AG20443 (cell line): ENCODE data around the gene SLC17A1.

ENCODE experiments used
- DNase-seq: peaks from one replicate; pipeline ENCODE4 v3.0.0; 2012; ENCODE audit warnings: low spot score, mixed read lengths

SLC17A1 gene, protein sequence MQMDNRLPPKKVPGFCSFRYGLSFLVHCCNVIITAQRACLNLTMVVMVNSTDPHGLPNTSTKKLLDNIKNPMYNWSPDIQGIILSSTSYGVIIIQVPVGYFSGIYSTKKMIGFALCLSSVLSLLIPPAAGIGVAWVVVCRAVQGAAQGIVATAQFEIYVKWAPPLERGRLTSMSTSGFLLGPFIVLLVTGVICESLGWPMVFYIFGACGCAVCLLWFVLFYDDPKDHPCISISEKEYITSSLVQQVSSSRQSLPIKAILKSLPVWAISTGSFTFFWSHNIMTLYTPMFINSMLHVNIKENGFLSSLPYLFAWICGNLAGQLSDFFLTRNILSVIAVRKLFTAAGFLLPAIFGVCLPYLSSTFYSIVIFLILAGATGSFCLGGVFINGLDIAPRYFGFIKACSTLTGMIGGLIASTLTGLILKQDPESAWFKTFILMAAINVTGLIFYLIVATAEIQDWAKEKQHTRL

DNA sequence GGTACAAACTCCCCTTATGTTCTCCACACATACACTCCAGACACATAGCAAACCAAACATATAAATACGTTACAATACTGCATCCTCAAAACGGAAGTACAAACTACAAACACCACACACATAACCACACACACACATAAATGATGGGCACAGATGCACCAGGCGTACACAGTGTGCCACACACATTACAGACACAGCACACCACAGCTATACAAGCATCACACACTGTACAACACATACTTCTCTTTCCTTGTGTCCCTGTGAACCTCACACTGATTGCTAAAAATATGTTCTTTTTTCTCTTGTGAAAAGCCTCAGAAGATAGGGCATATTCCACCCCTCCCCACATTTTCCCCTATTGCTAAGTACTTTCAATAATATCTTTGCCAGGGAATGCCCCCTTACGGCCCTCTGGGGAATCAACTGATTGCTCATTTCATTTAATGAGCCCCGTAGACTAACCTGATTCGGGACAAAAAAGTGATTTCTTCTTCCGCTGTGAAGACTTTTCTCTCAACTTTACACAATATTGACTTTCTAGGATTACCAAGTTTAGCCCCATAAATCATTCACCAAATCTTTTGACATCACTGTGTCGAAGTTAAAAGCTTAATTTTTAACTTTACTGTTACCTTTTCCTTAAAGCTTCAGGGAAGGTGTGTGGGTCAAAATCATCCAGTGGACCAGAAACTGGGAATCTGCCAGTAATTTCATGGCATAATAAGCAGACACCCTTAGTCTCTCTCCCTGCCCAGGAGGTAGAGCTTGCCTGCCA lies at the start of gene SLC17A1:
Gene SLC17A1 (minus strand): TSS at position 521 of the 775 bp plus-strand sequence. CDS start 1,495 bp downstream, outside the sequence.
- no peak for DNase-seq

DNA sequence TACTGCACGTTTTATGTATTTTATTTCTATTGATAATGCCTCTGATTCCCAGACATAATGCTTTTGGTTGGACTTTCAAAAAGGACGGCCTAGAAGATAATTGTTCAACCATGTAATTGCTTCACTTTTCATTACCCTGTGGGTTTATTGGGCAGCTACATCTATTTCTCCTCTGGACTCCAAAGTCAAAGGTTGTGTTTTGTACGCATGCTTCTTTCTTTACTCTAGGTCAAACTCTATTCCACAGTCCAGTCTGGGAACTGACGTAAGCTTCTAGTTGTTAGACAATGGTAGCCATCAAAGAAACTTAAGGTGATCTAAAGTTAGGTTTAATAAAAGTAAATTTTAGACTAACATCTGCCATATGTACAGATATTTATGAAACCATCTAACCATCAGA lies 48.7 kb upstream of the SLC17A1 start:
- no peak for DNase-seq

DNA sequence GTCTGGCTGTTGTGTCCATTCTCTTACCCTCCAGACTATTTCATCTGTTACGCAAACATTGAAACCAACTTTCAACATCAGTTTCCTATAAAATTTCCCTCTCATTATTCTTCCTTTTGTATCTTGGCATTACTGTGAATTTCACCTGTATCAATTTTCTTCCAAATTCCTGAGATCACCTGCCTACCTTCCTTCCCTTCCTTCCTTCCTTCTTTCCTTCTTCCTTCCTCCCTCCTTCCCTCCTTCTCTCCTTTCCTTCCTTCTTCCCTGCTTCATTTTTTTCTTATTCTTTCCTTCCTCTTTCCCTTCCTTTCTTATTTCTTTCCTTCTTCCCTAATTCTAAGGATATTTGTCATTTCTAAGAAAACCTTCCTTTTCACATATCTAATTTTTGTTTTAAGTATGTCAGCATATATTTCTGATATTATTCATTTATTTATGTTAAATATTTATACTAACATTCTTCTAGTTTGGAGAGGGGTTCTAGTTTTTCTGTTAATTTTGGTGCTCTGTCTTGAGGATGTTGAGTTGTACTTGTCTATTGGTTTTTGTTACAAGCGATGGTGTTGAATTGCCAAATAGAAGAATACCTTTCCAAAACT lies 47.0 kb upstream of the SLC17A1 start:
- no peak for DNase-seq

DNA sequence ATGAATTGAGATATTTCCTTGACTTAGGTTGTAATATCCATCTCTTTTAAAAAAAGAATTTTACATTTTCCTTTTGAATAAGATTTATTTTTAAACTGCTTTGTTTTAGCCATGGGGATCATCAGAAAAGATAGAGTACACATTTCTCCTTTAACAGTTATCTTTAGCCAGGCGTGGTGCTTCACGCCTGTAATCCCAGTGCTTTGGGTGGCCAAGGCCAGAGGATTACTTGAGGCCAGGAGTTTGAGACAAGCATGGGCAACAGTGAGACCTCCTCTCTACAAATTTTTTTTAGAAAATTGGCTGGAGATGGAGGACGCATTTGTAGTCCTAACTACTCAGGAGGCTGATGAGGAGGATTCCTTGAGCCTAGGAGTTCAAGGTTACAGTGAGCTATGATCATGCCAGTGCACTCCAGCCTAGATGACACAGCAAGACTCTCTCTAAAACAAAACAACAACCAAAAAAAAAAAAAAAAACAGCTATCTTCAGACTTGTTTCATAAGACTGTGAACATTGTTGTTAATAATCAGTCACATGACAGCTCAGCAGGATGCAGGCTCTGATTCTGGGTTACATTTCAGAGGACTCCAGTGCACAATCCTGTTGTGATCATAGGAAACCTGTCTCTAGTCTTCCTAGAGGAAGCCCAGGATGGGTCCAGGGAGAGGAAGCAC lies 44.2 kb upstream of the SLC17A1 start:
- no peak for DNase-seq

DNA sequence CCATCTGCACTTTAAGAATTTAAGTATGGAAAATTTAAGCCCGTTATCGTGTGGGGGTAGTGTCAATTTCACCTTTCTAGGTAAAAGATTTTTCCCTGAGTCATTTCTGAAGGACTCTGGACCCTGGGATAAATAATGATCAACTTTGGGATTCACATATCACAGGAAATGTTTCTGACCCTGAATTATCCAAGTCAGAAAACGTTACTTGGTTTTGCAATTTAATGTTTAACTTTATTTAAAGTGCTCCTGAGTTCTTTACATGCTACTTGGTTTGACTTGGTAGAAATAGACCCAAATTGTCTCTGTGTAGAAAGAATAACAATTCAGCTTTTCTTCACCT lies 43.7 kb upstream of the SLC17A1 start:
- DNase-seq = no peak

DNA sequence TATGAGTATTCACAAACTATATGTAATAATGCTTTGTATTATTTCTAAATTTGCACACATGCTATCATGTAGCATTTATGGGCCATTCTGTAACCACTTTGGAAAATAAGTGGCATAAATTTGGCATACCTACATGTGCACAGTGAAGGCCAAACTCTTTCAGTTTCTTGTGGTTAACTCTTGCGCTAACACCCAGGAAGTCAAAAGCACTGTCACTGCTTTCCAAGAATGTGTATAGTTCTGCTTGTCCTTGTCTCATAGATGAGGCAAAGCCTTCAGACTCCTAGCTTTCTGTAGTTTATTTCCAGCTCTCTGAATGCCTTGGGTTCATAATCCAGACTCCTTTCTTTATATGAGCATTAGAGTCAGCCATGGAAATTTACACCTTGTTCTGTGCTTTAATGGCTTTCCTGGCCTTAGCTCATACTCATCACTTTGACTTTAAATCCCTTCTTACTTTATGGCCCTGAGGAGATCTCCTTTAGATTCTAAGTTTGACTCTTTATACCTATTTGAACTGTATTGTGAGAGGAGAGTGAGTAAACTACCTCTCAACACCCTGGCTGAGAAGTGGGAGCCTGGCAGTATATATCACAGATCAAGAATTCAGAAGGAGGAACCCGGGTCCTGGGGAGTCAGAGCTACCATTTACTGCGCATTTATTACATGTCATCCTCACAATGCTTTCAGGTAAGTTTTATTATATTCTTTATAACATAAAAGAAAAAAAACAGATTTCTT lies 43.1 kb upstream of the SLC17A1 start:
- DNase-seq = no peak

DNA sequence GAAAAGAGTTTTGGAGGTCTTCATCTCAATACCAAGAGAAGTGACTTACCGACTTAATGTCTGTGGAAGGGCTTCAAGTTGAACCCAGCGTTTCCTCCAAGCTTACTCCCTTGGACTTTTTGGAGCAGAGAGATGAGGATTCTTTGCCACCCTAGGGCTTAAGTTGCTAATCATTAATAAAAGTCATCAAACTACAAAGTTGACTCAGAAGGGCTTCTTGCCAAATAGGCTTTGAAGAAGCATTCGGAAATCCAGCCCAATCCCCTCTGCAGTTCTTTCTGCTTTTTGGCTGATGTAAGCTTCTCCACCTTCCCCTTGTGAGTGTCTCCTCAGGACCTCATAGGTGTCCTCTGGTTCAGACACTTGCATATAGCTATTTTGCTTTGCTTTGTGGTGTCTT lies 42.3 kb upstream of the SLC17A1 start, which contains the start of gene SLC17A3:
Gene SLC17A3 (minus strand): TSS at position 126 of the 400 bp plus-strand sequence. CDS start 5,856 bp downstream, outside the sequence.
- DNase-seq = no peak

DNA sequence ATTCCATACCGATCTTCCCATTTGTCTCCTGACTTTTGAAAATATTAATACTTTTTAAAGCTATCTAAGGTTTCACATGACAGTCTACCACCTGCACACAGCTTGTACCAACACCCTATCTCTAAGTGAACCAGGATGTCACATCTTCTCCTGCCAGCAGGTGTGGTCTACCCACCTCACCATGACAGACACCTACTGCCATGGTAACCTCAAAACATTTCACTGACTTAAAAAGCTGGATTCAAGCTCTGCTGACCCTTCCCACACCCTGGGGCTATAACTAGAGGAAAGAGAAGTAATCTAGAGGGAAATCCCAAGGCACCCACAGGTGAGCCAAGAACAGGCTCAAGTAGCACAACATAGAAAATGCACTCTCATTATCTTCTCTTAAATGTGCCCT lies 41.0 kb upstream of the SLC17A1 start:
- DNase-seq = no peak

DNA sequence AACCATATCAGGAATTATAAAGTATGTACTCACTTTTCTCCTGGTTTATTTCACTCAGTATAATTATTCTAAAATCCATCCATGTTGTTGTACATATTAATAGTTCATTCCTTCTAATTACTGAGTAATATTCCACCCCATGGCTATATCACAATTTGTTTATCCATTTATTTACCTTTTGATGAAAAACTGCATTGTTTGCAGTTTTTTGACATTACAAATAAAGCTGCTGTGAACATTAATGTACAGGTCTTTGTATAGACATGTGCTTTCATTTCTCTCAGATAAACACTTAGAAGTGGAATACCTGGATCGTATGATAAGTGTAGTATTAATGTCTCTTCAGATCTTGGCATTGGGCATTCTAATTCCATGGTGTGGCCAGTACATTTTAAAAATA lies 38.0 kb upstream of the SLC17A1 start:
- DNase-seq = no peak

DNA sequence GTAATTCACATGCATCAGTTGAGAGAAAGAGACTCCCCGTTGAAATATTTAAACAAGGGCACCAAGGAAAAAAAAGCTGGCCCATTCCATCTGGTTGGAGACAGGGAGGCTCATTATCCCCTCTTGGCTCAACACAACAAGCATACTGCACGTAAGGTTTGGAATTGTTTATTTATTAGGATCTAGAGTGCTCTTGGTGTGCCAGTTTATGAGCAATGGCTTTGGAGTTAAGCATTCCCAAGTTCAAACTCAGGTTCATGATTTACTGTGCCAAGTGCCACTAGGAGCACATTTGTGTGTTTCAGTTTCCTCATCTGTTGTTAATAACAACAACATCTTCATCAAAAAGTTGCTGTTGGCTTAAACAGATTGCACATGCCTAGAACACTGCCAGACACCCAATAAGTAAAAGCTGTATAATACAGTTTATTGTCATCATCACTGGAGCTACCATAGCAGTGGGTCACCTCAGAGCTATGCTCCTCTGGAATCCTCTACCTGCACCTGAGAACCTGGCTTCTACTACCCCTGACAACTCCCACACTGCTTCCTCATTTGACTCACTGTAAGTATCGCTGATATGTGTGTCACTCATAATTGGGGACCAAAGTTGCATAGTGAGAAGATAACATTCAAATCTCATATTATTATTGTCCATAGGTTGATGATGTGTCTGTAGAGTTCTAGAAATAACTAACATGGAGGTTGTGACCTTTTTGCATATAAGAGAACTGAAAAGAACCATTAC lies 36.8 kb upstream of the SLC17A1 start:
- no peak for DNase-seq

DNA sequence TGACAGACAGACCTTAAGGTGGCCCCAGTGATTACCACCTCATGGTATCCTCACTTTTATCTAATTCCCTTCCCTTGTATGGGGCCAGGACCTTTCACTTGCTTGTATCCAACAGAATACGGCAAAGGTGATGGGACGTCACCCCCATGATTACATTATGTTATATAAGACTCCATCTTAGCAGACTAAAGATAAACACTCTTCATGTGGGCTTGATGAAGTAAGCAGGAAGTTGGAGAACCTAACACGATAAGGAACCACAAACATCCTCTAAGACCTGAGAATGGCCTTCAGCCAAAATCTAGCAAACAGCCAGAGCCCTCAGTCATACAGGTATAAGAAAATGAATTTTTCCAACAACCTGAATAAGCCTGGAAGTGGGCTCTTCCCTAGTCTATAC lies 34.2 kb upstream of the SLC17A1 start:
- DNase-seq = no peak

DNA sequence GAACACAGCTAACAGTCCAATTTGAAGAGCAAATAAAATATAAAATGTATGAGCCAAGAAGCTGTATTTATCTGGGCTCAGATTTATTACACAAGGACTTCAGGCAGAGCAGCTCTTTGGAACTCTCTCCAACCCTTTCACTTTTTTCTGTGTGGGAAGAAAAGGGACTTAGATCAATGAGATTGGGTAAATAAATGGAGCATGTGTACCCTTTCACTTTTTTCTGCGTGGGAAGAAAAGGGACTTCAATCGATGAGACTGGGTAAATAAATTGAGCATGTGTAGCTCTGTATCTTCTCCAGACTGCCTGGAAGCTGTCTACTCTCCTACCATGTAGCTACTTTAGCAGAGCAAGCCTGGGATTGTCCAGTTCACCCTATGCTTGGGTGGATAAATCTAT lies 31.5 kb upstream of the SLC17A1 start:
- DNase-seq = no peak

DNA sequence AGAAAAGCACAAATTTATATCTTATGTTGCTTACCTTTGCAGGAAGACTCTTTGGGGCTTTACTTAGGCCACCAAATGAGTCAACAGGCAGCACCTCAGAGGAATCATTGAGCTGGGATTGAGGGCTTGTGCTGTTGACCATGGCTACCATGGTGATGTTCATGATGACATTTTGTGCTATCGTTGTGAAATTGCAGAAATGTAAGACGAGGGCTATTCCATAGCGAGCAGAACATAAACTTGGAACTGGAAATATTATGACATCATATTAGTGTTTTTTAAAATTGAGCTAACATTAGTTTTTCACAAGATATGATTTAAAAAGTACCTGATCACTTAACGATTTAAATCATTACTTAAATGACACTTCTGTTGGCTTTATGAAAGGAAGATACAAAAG lies 30.3 kb upstream of the SLC17A1 start:
- DNase-seq = no peak

DNA sequence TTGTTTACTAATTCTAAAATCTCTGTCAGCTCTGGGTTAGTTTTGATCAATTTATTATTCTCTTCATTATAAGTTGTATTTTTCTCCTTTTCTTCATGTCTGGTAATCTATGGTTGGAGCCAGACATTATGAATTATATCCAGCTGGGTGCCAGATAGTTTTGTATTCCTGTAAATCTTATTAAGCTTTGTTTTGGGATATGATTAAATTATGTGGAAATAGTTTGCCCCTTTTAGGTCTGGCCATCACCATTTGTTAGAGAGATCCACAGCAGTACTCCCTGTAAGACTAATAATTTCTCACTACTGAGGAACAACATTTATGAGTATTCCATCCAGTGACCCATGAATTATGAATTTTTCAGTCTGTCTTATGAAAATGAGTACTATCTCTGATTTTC lies 20.9 kb upstream of the SLC17A1 start:
- DNase-seq = no peak

DNA sequence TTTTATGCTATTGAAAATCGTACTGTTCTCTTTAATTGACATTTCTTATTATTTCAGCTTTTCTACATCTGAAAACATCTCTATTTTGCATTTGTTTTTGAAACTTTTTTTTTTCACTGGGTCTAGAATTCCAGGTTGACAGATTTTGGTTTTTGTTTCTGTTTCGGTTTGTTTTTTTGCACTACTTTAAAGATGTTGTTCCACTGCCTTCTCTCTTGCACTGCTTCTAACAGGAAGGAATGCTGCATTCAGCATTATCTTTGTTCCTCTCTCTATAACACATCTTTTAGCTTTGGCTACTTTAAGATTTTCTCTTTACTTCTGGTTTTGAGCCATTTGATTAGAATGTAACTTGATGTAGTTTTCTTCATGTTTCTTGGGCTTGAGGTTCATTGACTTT lies 20.1 kb upstream of the SLC17A1 start:
- no peak for DNase-seq

DNA sequence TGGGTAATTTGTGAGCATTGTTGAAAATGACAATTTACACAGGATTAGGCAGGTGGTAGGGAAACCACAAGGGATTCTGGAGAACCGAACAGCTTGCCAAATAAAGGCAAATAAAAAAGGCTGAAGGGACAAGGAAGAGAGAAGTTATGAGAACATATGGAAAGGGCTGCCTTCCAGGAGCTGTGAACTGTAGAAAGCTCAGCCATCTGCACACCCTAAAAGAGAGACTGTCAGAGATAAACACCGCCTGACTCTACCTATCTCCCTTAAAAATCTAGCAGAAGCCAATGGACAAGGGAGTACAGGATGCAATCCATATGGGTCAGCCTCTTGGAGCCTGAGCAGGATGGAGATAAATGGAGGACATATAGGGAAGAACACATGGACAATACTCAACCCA lies 12.7 kb upstream of the SLC17A1 start:
- no peak for DNase-seq

DNA sequence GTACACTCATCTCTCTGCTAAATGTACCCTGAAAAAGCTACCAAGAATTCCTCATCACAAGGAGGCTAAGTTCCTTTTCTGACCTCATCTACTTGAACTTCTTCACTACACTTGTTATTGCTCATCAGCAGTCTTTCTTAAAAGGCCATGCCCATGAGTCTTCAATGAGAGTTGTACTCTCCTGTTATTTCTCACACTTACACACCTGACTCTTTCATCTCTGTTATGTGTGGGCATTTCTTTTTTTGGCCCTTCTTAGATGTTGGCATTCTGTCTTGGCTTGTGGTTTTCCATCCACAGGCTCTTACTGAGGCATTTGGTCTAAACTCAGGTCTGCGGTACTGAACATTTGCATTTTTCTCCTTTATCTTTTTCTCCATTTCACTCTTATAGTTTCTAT lies 10.7 kb upstream of the SLC17A1 start:
- DNase-seq = no peak

DNA sequence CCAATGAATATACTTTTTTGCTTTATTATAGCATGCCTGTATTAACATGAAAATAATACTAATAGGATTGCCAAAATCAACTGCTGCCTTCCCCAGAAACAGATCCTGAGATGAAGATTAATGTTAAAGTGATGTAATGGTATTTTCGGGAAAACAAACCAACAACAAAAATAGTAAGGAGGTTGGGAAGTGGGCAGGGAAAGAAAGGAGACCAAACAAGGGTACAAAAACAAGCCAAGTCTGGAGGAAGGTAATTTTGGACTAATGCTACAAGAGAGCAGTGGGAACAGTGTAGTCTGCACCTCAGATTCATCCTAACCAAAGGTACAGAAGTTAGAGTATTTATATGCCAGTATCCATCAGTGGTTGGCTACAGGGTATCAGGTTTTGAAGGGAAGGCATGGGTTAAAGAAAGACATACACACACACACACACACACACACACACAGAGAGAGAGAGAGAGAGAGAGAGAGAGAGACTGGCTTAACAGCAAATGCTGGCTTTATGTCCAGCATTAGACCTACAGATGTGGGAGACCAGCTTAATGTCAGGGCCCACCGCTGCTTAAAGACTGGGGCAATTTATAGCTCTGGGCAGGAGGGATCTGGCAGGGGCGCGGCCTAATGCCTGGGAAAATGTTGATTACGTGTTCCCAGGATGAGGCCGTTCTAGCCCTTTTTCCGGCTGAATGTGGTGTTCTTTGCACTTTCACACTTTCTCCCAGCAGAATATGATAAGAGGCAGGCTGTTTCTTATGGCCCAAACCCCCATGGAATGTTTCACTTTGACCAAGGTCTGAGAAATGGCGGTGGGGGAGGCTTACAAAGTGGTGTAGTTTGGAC lies 3.8 kb upstream of the SLC17A1 start:
- DNase-seq = no peak

DNA sequence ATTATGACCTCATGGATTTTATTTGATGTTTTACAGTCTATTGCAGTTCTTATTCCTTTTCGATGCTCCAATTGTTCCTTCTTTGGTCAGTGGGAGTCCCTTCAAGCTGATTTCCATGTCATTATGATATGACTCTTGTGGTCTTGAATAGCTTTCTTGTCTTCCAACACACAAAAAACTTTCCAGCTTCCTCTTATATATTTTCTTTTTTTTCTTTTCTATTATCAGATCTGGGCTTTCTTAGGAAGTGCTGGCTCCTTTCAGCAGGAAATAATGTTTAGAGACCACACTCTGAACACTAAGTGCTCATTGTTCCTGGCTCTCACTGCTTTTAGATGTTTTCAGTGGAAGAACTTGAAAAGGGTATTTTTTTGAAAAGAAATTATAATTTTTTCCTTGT lies 3.1 kb upstream of the SLC17A1 start:
- DNase-seq = no peak

DNA sequence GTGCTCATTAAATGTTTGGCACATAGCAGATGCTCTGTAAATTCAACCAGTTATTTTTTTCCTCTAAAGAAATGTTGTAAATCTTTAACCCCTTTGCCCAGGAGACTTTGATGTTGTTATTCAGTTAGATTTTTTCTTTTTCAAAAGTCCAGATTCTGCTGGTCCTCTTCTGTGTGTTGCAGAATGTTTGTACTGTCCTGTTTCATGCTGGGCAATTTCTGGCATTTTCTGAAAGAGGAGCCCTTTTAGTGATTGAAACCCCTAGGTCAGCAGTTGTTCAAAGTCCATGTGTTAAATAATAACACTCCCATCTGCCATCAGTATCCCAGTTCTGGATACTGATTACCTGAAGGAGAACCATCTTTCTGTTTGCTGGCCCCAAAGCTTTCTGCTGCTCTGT lies 1.3 kb upstream of the SLC17A1 start:
- no peak for DNase-seq
